A673 (cell line): ENCODE results near the gene P2RX3. TPM values are rescaled to one million over a fixed set of nuclear protein-coding genes. Genes with fewer than 3 reads are reported as not detected.

Experiments
- BruUV-seq: library from RNA; stranded (reverse); fragments of 400-500 nt; replicated peaks from 2 replicates; lab custom pipeline; 2021; lab: Mats Ljungman, UMichigan
- CTCF ChIA-PET: fragments of 300-600 bp; sonication (Branson Sonifier 250); formaldehyde crosslinking; loops from one replicate; lab custom pipeline; 2022; ENCODE audit warnings: antibody characterized with exemption; lab: Charles Lee
- POLR2A ChIA-PET: fragments of 300-600 bp; sonication (Branson Sonifier 250); formaldehyde crosslinking; loops from one replicate; lab custom pipeline; 2022; ENCODE audit warnings: antibody characterized with exemption; ENCODE audit not compliant: low non-redundant PET; lab: Charles Lee
- DNase-seq: peaks from one replicate; pipeline ENCODE4 v3.0.0-alpha.2; 2015; ENCODE audit warnings: low spot score
- H3K27ac ChIP-seq: fragments of 200-600 bp; sonication (generic); 2 replicates; pipeline ENCODE4 v1.5.1; 2016; ENCODE audit warnings: mixed run types, low read depth, mild to moderate bottlenecking, mixed read lengths, antibody characterized with exemption, low read length; ENCODE audit not compliant: poor library complexity, severe bottlenecking
- H3K27me3 ChIP-seq: fragments of 200-600 bp; sonication (generic); replicated peaks from 2 replicates; pipeline ENCODE4 v1.6.1; 2017; ENCODE audit warnings: mixed run types, low read depth, mild to moderate bottlenecking, mixed read lengths, antibody characterized with exemption, low read length; ENCODE audit not compliant: insufficient read depth, poor library complexity
- H3K36me3 ChIP-seq: fragments of 200-600 bp; sonication (generic); 2 replicates; pipeline ENCODE4 v1.6.1; 2016; ENCODE audit warnings: mixed run types, mild to moderate bottlenecking, mixed read lengths, antibody characterized with exemption, low read length; ENCODE audit not compliant: insufficient read depth, poor library complexity, severe bottlenecking
- H3K4me1 ChIP-seq: fragments of 200-600 bp; sonication (generic); 2 replicates; pipeline ENCODE4 v1.6.1; 2017; ENCODE audit warnings: mixed run types, mild to moderate bottlenecking, mixed read lengths, antibody characterized with exemption, low read length; ENCODE audit not compliant: insufficient read depth, poor library complexity, severe bottlenecking
- H3K4me3 ChIP-seq: fragments of 200-600 bp; sonication (generic); 2 replicates; pipeline ENCODE4 v1.5.1; 2016; ENCODE audit warnings: low read depth, mixed run types, mild to moderate bottlenecking, mixed read lengths, low read length; ENCODE audit not compliant: poor library complexity, severe bottlenecking
- H3K9me3 ChIP-seq: fragments of 200-600 bp; sonication (generic); 2 replicates; pipeline ENCODE4 v1.6.1; 2016; ENCODE audit warnings: mixed run types, low read depth, mild to moderate bottlenecking, mixed read lengths, antibody characterized with exemption, low read length; ENCODE audit not compliant: poor library complexity, severe bottlenecking
- EZH2 ChIP-seq: fragments of 200-600 bp; sonication (generic); IDR thresholded peaks from 2 replicates; pipeline ENCODE4 v1.6.1; 2017; ENCODE audit warnings: borderline replicate concordance, low read depth, mild to moderate bottlenecking, mixed read lengths, antibody characterized with exemption, low read length; ENCODE audit not compliant: poor library complexity, severe bottlenecking
- intact Hi-C: fragments of 100-400 bp; cut with micrococcal nuclease; formaldehyde crosslinking; loops from one replicate; pipeline ENCODE4 v1.10.0; 2022; ENCODE audit not compliant: unreplicated experiment
- total RNA-seq: library from RNA; stranded (reverse); gene quantifications from 2 replicates; pipeline ENCODE4 v1.2.3, GENCODE V29; 2021
- TF ChIP-seq, protein P1 (sequence below): fragments of 300-800, 200-600 bp; sonication (generic); conservative IDR thresholded peaks from 2 replicates; pipeline ENCODE4 v1.5.1; 2017; ENCODE audit warnings: low read depth, mild to moderate bottlenecking, antibody characterized with exemption, low read length, moderate library complexity, mixed read lengths

P2RX3 gene
- total RNA-seq, 1 experiment from 2014 or later = not detected

DNA sequence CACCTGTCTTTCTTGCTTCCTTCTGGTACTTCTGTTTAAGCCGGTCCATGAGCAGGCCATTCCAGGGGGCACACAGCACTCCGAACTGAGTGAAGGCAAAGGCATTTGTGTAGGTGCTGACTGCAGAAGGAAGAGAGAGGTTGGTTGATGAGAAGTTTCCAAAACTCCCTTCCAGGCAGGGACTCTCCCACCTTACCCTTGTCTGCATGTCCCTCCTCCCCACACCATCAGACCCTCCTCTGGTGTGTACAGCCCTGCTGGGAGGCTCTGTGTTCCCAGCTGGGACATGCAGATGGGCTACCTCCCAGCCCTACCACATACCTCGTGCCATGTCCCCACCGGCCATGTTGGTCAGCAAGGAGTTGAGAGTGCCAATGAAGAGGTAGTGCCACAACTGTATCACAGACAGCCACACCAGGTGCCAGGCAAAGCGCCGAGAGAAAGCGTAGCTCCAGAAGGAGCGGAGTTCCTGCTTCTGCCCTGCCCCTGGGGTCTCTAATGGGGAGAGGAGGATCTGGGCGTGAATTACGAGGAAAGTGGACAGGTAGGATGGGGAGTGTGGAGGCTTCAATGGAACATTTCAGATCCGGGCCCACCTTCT lies 76.6 kb downstream of the P2RX3 start:
- no peak for DNase-seq
- H3K27me3 ChIP-seq = no peaks in the 10 kb centered on the region
- TF ChIP-seq, protein P1, sequence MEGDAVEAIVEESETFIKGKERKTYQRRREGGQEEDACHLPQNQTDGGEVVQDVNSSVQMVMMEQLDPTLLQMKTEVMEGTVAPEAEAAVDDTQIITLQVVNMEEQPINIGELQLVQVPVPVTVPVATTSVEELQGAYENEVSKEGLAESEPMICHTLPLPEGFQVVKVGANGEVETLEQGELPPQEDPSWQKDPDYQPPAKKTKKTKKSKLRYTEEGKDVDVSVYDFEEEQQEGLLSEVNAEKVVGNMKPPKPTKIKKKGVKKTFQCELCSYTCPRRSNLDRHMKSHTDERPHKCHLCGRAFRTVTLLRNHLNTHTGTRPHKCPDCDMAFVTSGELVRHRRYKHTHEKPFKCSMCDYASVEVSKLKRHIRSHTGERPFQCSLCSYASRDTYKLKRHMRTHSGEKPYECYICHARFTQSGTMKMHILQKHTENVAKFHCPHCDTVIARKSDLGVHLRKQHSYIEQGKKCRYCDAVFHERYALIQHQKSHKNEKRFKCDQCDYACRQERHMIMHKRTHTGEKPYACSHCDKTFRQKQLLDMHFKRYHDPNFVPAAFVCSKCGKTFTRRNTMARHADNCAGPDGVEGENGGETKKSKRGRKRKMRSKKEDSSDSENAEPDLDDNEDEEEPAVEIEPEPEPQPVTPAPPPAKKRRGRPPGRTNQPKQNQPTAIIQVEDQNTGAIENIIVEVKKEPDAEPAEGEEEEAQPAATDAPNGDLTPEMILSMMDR = no peak
- TF ChIP-seq EZH2 = no peak
- POLR2A ChIA-PET = no interaction called here
- H3K9me3 ChIP-seq = no peaks in the 10 kb centered on the region
- intact Hi-C loops = no loop called here
- CTCF ChIA-PET = no interaction called here
- no peak overlapping the region for H3K27ac ChIP-seq
- H3K4me3 ChIP-seq = no peak overlapping the region
- BruUV-seq = no TSS peak
- no peaks in the 10 kb centered on the region for H3K4me1 ChIP-seq
- peaks cover 48% of the 10 kb centered on the region for H3K36me3 ChIP-seq

GRCh38 chr11:57416436-57416835 lies 78.3 kb downstream of the P2RX3 start:
- no peak for TF ChIP-seq EZH2
- TF ChIP-seq, protein P1 = no peak
- ChIA-PET CTCF (no interaction called here), POLR2A (no interaction called here)
- peaks cover 35% of the 10 kb centered on the region for H3K36me3 ChIP-seq
- intact Hi-C loops = no loop called here
- no TSS peak for BruUV-seq
- DNase-seq = no peak
- H3K9me3 ChIP-seq = no peaks in the 10 kb centered on the region
- H3K4me1 ChIP-seq = no peaks in the 10 kb centered on the region
- no peak overlapping the region for H3K4me3 ChIP-seq
- H3K27me3 ChIP-seq = no peaks in the 10 kb centered on the region
- H3K27ac ChIP-seq = no peak overlapping the region

DNA sequence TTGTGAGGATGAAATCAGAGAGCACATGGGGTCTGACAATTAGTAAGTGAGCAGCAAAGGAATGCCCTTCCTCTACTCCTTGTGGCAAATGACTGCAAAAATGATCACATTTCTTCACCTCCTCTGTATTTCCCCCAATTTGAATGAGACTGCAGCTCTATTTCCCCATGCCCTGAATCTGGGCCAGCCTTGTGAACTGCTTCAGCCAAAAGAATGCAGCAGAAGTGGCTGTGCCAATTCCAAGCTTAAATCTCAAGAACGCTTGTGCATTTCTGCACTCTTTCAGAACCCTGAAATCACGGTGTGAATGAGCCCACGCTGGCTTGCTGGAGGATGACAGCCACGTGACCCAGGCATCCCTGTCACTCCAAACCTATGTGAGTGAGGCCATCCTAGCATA lies 78.9 kb downstream of the P2RX3 start:
- intact Hi-C loops = no loop called here
- POLR2A ChIA-PET = no interaction called here
- CTCF ChIA-PET = no interaction called here

DNA sequence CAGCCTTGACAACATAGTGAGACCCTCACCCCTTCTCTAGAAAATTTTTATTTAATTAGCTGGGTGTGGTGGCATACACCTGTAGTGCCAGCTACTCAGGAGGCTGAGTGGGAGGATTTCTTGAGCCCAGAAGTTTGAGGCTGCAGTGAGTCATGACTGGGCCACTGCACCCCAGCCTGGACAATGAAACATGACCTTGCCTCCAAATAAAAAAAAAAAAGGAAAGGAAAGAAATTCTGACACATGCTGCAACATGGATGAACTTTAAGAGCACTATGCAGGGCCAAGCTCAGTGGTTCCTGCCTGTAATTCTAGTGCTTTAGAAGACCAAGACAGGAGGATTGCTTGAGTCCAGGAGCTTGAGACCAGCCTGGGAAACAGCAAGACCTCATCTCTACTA lies 80.0 kb downstream of the P2RX3 start:
- Histone ChIP-seq H3K9me3 (no peaks in the 10 kb centered on the region), H3K36me3 (peaks cover 26% of the 10 kb centered on the region)

More for the DNA sequence above, 78.9 kb downstream of the P2RX3 start:
- H3K9me3 ChIP-seq = no peaks in the 10 kb centered on the region
- TF ChIP-seq EZH2 = no peak
- H3K4me3 ChIP-seq = no peak overlapping the region
- no peaks in the 10 kb centered on the region for H3K4me1 ChIP-seq
- BruUV-seq = no TSS peak
- no peaks in the 10 kb centered on the region for H3K27me3 ChIP-seq
- no peak for DNase-seq
- no peak overlapping the region for H3K27ac ChIP-seq
- H3K36me3 ChIP-seq = peaks cover 33% of the 10 kb centered on the region

More for the DNA sequence above, 80.0 kb downstream of the P2RX3 start:
- H3K4me1 ChIP-seq = no peaks in the 10 kb centered on the region
- DNase-seq = no peak
- ChIA-PET POLR2A (no interaction called here), CTCF (interaction anchor here (0.6 kb wide), 1 partner anchor 14 kb away, joined by 4 read pairs; no protein-coding TSS in a partner anchor)
- no peak overlapping the region for H3K27ac ChIP-seq
- TF ChIP-seq, protein P1 = no peak
- TF ChIP-seq EZH2 = no peak
- H3K4me3 ChIP-seq = no peak overlapping the region
- no peaks in the 10 kb centered on the region for H3K27me3 ChIP-seq
- BruUV-seq = no TSS peak
- intact Hi-C loops = no loop called here
